Neural progenitor cell (in vitro differentiated cells): ENCODE measurements around the gene CST9. TPM values are rescaled to one million over a fixed set of nuclear protein-coding genes. Genes with fewer than 3 reads are reported as not detected.

Source experiments
- DNase-seq: peaks from one replicate; pipeline ENCODE4 v3.0.0-alpha.2; 2016; ENCODE audit warnings: low spot score
- H2AFZ ChIP-seq: fragments of 200-600 bp; sonication (generic); replicated peaks from 2 replicates; pipeline ENCODE4 v1.6.1; 2016; ENCODE audit warnings: antibody characterized with exemption
- H3F3A ChIP-seq: fragments of 200-600 bp; sonication (generic); 2 replicates; pipeline ENCODE4 v1.6.1; 2016; ENCODE audit warnings: antibody characterized with exemption, low read depth
- H3K27ac ChIP-seq: fragments of 200-600 bp; sonication (generic); 2 replicates; pipeline ENCODE4 v1.5.1; 2016; ENCODE audit warnings: mild to moderate bottlenecking
- H3K27me3 ChIP-seq: fragments of 200-600 bp; sonication (generic); 2 replicates; pipeline ENCODE4 v1.6.1; 2016; ENCODE audit warnings: mild to moderate bottlenecking, moderate library complexity
- H3K36me3 ChIP-seq: fragments of 200-600 bp; sonication (generic); 2 replicates; pipeline ENCODE4 v1.5.1; 2016
- H3K4me1 ChIP-seq: fragments of 200-600 bp; sonication (generic); 2 replicates; pipeline ENCODE4 v1.6.1; 2016; ENCODE audit warnings: mixed run types
- H3K4me2 ChIP-seq: fragments of 200-600 bp; sonication (generic); 2 replicates; pipeline ENCODE4 v1.6.1; 2016
- H3K4me3 ChIP-seq: fragments of 200-600 bp; sonication (generic); 2 replicates; pipeline ENCODE4 v1.5.1; 2016
- H3K79me2 ChIP-seq: fragments of 200-600 bp; sonication (generic); 2 replicates; pipeline ENCODE4 v1.6.1; 2016; ENCODE audit warnings: low read depth
- H3K9ac ChIP-seq: fragments of 200-600 bp; sonication (generic); 2 replicates; pipeline ENCODE4 v1.6.1; 2016
- H3K9me3 ChIP-seq: fragments of 200-600 bp; sonication (generic); 2 replicates; pipeline ENCODE4 v1.5.1; 2016; ENCODE audit warnings: low read depth
- H4K20me1 ChIP-seq: fragments of 200-600 bp; sonication (generic); 2 replicates; pipeline ENCODE4 v1.6.1; 2016; ENCODE audit warnings: low read depth
- H3K27ac Mint-ChIP-seq: 3 replicates; pipeline ENCODE4 v1.8.0; 2021; ENCODE audit warnings: mixed read lengths
- H3K27me3 Mint-ChIP-seq: 2 replicates; pipeline ENCODE4 v1.8.0; 2022; ENCODE audit warnings: low read depth, mild to moderate bottlenecking, inconsistent platforms, moderate library complexity, mixed read lengths; ENCODE audit not compliant: insufficient read depth
- H3K36me3 Mint-ChIP-seq: 3 replicates; pipeline ENCODE4 v1.8.0; 2021; ENCODE audit warnings: mixed read lengths
- H3K4me1 Mint-ChIP-seq: 3 replicates; pipeline ENCODE4 v1.8.0; 2021; ENCODE audit warnings: mixed read lengths
- H3K4me3 Mint-ChIP-seq: 3 replicates; pipeline ENCODE4 v1.8.0; 2021; ENCODE audit warnings: mild to moderate bottlenecking, moderate library complexity, mixed read lengths
- H3K9me3 Mint-ChIP-seq: 3 replicates; pipeline ENCODE4 v1.8.0; 2020; ENCODE audit warnings: mixed read lengths
- EZH2 ChIP-seq: fragments of 200-600 bp; sonication (generic); IDR thresholded peaks from 2 replicates; pipeline ENCODE4 v1.6.1; 2017; ENCODE audit warnings: antibody characterized with exemption, mild to moderate bottlenecking, moderate library complexity
- EZH2phosphoT487 ChIP-seq: fragments of 200-600 bp; sonication (generic); IDR thresholded peaks from 2 replicates; pipeline ENCODE4 v1.6.1; 2017; ENCODE audit warnings: antibody characterized with exemption
- total RNA-seq: library from RNA; depleted of rRNA; stranded (reverse); fragments of >200 nt; gene quantifications from 2 replicates; pipeline ENCODE4 v1.2.3, GENCODE V29; 2015; ENCODE audit warnings: low replicate concordance
- TF ChIP-seq, protein P1 (sequence below): fragments of 200-600 bp; sonication (generic); IDR thresholded peaks from 2 replicates; pipeline ENCODE4 v1.5.1; 2017; ENCODE audit warnings: antibody characterized with exemption, mild to moderate bottlenecking

CST9 gene
- total RNA-seq, 1 donor from 2014 or later = not detected

DNA sequence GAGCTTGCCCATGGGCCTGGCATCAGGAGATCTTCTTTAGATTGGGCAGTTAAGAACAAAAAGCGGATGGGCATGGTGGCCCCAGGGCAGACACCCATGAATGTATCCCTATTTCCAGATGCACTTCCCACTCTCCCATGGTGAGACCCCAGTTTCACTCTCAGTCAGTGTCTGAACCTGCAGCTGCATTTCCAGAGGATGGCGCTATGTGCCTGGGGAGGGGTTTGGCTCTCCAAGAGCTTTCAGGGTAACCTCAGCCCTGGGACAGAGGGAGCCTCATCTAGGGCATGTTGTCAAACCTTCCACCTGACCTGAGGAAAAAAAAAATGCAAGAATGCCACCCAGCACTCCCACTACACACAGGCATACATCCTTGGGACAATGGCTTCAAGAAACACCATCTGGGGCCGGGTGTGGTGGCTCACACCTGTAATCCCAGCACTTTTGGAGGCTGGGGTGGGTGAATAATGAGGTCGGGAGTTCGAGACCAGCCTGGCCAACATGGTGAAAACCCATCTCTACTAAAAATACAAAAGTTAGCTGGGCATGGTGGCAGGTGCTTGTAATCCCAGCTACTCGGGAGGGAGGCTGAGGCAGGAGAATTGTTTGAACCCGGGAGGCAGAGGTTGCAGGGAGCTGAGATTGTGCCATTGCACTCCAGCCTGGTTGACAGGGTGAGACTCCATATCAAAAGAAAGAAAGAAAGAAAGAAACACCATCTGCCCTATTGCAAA, 39.4 kb downstream of the CST9 start:
- no peak overlapping the region for H3K4me3 Mint-ChIP-seq
- no peak overlapping the region for H3K27ac Mint-ChIP-seq
- H3K4me1 Mint-ChIP-seq = peaks cover 2% of the 10 kb centered on the region
- Histone ChIP-seq H3K9ac (no peak overlapping the region), H3K4me2 (no peak overlapping the region), H3K27ac (no peak overlapping the region), H2AFZ (no peak overlapping the region), H3K27me3 (no peaks in the 10 kb centered on the region), H3F3A (no peaks in the 10 kb centered on the region), H3K36me3 (no peaks in the 10 kb centered on the region), H3K4me3 (no peak overlapping the region), H3K4me1 (no peaks in the 10 kb centered on the region), H4K20me1 (no peaks in the 10 kb centered on the region), H3K79me2 (no peaks in the 10 kb centered on the region), H3K9me3 (peaks cover 11% of the 10 kb centered on the region)
- H3K36me3 Mint-ChIP-seq = no peaks in the 10 kb centered on the region
- TF ChIP-seq EZH2phosphoT487 = no peak
- no peak for TF ChIP-seq EZH2
- TF ChIP-seq, protein P1, sequence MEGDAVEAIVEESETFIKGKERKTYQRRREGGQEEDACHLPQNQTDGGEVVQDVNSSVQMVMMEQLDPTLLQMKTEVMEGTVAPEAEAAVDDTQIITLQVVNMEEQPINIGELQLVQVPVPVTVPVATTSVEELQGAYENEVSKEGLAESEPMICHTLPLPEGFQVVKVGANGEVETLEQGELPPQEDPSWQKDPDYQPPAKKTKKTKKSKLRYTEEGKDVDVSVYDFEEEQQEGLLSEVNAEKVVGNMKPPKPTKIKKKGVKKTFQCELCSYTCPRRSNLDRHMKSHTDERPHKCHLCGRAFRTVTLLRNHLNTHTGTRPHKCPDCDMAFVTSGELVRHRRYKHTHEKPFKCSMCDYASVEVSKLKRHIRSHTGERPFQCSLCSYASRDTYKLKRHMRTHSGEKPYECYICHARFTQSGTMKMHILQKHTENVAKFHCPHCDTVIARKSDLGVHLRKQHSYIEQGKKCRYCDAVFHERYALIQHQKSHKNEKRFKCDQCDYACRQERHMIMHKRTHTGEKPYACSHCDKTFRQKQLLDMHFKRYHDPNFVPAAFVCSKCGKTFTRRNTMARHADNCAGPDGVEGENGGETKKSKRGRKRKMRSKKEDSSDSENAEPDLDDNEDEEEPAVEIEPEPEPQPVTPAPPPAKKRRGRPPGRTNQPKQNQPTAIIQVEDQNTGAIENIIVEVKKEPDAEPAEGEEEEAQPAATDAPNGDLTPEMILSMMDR = no peak
- H3K27me3 Mint-ChIP-seq = peaks cover 4% of the 10 kb centered on the region
- peaks cover 21% of the 10 kb centered on the region for H3K9me3 Mint-ChIP-seq
- no peak for DNase-seq

- Mint-ChIP-seq H3K4me3 (no peak overlapping the region), H3K4me1 (peaks cover 2% of the 10 kb centered on the region), H3K9me3 (peaks cover 21% of the 10 kb centered on the region), H3K27ac (no peak overlapping the region), H3K27me3 (peaks cover 2% of the 10 kb centered on the region), H3K36me3 (no peaks in the 10 kb centered on the region)
- no peaks in the 10 kb centered on the region for H3K36me3 ChIP-seq
- no peaks in the 10 kb centered on the region for H4K20me1 ChIP-seq
- H3K27ac ChIP-seq = no peak overlapping the region
- H3K9ac ChIP-seq = no peak overlapping the region
- peaks cover 12% of the 10 kb centered on the region for H3K9me3 ChIP-seq
- no peak overlapping the region for H3K4me3 ChIP-seq
- TF ChIP-seq EZH2phosphoT487 (no peak), EZH2 (no peak)
- TF ChIP-seq, protein P1 = no peak
- H3K27me3 ChIP-seq = no peaks in the 10 kb centered on the region
- no peaks in the 10 kb centered on the region for H3F3A ChIP-seq
- H3K79me2 ChIP-seq = no peaks in the 10 kb centered on the region
- H2AFZ ChIP-seq = no peak overlapping the region
- H3K4me1 ChIP-seq = no peaks in the 10 kb centered on the region
- DNase-seq = no peak
- no peak overlapping the region for H3K4me2 ChIP-seq
These were observed 40.1 kb downstream of the CST9 start for GRCh38 chr20:23565503-23566045.

DNA sequence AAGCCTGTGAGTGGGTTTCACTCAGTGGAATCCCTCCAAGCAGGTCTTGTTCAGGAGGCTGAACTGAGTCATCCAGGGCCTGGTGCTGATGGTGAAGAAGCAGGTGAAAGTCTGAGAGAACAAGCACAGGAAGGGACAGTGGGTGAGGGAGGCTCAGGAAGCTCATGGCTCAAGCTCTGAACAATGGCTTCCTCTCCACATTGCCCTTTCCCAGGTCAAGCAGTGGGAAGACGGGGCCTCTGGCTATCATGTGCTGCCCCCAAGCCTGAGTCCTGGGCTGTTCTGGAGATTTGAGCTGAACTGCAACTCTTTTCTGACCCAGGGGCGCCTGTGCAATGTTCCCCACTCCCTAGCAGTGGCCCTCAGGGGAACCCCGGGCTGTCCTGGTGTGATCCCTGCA, 40.8 kb downstream of the CST9 start:
- H3K27ac Mint-ChIP-seq = no peak overlapping the region
- H3K4me3 Mint-ChIP-seq = no peak overlapping the region
- H3K9me3 ChIP-seq = peaks cover 12% of the 10 kb centered on the region
- H3K36me3 ChIP-seq = no peaks in the 10 kb centered on the region
- no peaks in the 10 kb centered on the region for H3K4me1 ChIP-seq
- H3K4me3 ChIP-seq = no peak overlapping the region
- no peak overlapping the region for H3K4me2 ChIP-seq
- no peaks in the 10 kb centered on the region for H3F3A ChIP-seq
- no peaks in the 10 kb centered on the region for H3K27me3 ChIP-seq
- no peaks in the 10 kb centered on the region for H3K79me2 ChIP-seq
- peaks cover 2% of the 10 kb centered on the region for H3K27me3 Mint-ChIP-seq
- H4K20me1 ChIP-seq = no peaks in the 10 kb centered on the region
- H3K9me3 Mint-ChIP-seq = peaks cover 26% of the 10 kb centered on the region
- TF ChIP-seq, protein P1 = no peak
- TF ChIP-seq EZH2 = no peak
- no peak for TF ChIP-seq EZH2phosphoT487
- H3K9ac ChIP-seq = no peak overlapping the region
- no peak overlapping the region for H3K27ac ChIP-seq
- H3K36me3 Mint-ChIP-seq = peaks cover 3% of the 10 kb centered on the region
- no peak overlapping the region for H2AFZ ChIP-seq
- DNase-seq = no peak
- H3K4me1 Mint-ChIP-seq = peaks cover 2% of the 10 kb centered on the region
